NCI-H69 (cell line): ENCODE results near the gene ZNF785.
"Not testable (repeated sequence)": the region's sequence is repeated elsewhere in the genome, so short reads cannot be mapped to it uniquely, and the experiment has no call there.

ENCODE experiments used
- DNase-seq: peaks from one replicate; lab custom pipeline; 2025; lab: John Stamatoyannopoulos, UW

ZNF785 gene

DNA sequence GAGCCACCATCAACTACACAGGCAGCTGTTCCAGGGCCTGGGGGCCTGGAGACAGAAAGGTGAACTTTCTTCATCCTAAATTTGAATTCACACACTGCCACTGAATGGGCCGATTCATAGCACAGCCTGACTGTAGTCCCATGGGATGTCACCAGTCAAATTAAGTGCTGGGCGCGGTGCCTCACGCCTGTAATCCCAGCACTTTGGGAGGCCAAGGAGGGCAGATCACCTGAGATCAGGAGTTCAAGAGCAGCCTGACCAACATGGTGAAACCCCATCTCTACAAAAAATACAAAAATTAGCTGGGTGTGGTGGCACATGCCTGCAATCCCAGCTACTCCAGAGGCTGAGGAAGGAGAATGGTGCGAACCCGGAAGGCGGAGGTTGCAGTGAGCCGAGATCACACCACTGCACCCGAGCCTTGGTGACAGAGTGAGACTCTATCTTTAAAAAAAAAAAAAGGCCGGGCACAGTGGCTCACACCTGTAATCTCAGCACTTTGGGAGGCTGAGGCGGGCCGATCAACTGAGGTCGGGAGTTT, 45.4 kb downstream of the ZNF785 start:
- DNase-seq = not testable (repeated sequence)

DNA sequence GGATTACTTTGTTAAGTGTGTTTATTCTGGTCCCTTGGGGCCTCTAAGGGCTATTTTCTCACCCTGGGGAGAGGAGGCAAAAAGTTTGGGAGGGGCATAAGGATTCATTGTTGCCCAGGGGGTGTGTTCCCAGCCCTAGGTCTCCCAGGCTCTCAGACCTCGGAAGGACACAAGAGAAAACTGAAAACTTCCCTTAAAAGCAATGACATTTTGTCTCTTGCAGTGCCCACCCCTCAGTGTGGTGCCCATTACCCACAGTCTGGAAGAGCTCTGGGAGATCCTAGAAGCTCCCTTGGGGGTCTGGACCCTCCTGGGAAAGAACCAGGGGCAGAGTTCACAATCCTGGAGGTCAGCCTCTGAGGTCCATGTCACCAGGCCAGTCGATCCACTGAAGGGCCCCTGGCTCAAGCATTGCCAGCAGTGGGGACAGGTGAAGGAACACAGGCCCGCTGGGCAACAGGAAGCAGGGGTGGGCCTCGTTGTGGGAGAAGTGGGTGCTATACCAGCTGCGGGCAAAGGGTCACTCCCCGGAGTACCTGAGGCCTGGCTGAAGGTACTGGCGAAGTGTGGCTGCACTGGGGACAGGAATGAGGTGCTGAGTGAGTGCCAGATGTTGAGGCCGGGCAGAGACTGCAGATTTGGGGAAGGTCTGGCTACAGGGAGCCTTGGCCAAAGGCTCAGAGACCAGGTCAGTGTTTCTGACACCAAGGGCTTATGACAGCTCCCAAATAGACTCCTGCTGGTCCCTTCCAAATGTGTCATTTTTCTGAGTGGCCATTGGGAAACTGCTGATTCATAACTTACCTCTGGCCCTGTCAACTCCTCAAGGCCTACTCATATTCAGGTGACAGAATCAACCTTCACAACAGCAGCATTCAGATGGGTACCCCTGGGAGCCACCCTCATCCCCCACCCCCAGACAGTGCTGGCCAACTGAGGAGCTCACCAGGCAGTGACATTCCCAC, 46.2 kb downstream of the ZNF785 start:
- DNase-seq = no peak

DNA sequence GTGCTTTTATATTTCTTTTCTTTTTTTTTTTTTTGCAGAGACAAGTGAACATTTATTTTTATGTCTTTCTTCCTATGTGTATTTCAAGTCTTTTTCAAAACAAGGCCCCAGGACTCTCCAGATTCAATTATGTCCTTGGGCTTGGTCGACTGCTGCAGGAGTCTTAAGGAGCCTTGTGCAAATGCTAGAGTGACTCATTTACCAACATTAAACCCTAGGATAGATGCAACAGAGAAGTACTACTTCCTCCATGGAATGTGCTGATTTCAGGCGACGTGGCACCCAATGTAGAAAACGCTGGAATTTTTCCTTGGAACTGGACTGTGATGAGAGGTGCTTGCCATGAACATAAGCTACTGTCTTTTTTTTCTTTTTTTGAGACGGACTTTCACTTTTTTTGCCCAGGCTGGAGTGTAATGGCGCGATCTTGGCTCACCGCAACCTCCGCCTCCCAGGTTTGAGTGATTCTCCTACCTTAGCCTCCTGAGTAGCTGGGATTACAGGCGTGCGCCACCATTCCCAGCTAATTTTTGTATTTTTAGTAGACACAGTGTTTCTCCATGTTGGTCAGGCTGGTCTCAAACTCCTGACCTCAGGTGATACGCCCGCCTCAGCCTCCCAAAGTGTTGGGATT, 49.0 kb downstream of the ZNF785 start:
- not testable (repeated sequence) for DNase-seq

DNA sequence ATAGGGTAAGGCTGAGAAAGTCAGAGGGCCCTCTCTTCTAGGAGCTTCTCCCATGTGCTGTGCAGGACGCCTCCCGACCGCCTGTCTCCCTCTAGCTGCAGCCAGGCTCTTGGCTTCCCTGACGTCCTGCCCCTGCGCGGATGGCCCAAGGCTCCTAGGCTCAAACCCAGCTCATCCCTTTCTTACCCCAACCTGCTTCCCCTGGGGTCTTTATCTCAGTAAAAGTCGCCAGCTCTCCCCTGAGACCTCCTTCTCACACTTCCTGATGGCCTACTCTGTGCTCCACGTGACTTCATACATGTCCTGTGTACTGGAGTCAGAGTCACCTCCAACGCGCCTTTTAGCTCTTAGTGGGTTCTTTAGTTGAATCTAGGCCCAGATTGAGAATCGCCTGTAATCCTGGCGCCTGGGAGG, 49.7 kb downstream of the ZNF785 start:
- DNase-seq = peak; percentile 85

DNA sequence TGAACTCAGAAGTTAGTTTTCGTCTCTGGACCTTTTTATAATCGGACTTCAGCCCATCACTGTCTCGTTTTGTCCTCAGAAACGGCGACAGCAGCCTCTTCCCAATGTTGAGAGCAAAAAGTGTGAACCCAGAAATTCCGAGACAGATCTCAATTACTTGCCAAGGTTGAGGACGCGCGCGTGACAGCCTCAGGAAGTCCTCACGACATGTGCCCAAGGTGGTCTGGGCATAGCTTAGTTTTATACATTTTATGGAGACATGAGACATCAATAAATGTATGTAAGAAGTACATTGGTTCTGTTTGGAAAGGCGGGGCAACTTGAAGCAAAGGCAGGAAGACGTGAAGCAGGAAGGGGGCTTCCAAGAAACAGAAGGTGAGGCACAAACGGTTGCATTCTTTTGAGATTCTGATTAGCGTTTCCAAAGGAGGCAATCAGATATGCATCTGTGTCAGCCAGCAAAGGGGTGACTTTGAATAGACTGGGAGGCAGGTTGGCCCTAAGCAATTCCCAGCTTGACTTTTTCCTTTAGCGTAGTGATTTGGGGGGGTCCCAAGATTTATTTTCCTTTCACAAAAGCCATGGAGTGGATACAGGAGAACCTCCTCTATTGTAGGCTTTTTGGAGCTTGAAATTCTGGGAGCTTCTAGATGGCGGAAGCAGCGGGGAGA, 50.3 kb downstream of the ZNF785 start:
- peak; percentile 78 for DNase-seq

DNA sequence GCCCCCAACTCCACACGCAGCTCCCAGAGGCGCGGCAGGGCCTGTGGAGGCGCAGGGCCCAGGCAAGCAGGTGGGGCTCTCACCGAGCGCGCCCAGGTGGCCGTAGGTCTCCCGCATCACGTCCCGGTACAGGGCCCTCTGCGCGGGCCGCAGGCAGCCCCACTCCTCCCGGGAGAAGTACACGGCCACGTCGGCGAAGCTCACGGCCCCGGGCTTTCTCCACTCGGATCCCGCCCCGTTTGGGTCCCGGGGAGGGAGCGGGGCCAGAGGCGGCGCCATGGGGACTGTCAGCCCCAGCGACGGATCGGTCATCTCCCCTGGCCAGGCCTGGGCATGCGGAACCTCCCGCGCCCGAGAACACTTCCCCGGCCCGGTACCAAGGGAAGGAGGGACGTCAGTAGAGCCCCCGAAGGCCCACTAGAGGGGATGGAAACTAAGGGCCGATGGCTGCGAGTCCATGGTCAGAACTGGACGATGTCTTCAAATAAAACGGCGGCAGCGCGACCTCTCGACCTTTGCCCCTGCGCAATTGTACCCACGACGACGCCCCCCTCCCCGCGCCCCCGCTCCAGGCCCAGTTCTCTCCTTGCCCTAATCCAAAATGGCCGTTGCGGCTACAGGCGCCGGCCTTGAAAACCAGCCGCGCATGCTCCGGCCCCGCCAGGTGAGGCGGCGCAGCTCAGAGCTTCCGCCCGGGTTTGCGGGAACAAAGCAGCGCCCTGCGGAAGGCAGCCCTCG, 51.0 kb downstream of the ZNF785 start, which contains the start of gene ZNF747:
Gene ZNF747, minus strand, starts transcription at position 491 of the 738 bp plus-strand sequence. Its CDS starts 179 bp downstream, at position 312.
- DNase-seq = peak; percentile 97

DNA sequence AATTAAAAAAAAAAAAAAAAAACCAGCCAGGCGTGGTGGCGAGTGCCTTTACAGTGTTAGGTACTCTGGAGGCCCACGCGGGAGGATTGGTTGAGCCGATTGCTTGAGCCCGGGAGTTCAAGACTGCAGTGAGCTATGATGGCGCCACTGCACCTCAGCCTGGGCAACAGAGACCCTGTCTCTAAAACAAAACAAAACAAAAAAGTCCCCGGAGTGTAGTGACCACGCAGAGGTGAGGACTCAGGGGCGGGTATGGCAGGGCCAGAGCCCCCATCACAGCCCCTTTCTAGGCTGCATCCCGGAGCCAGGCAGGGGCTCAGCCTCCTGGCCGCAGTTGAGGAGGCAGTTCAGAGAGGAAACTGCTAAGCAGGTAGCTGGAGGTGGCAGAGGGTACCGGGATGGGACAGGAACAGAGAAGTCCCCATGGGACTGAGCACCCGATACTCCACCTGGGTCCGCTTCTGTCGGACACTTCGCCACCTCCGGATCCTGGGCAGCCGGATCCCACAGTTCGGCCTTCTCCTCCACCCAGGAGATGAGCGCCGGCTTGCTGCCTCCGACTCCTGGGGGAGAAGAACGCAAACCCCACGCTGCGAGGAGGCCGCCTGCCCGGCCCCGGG, 51.6 kb downstream of the ZNF785 start:
- DNase-seq = peak; percentile 33

DNA sequence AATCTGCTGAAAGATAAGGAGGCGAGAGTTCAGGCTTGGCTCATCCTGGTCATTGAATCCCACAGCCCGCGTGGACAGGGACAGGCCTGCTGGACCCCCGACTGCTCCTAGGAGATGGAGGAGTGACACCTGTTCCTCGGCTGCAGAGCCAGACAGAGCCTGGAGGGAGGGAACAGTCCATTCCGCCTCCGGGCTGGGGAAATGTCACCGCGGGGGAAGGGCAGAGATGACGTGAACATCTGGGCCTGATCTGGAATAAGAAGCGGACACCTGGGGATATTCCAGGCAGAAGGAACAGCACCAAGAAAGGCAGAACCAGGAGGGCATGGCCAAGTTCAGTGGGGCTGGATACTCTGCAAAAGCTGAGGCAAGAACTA, 52.4 kb downstream of the ZNF785 start:
- peak; percentile 24 for DNase-seq

DNA sequence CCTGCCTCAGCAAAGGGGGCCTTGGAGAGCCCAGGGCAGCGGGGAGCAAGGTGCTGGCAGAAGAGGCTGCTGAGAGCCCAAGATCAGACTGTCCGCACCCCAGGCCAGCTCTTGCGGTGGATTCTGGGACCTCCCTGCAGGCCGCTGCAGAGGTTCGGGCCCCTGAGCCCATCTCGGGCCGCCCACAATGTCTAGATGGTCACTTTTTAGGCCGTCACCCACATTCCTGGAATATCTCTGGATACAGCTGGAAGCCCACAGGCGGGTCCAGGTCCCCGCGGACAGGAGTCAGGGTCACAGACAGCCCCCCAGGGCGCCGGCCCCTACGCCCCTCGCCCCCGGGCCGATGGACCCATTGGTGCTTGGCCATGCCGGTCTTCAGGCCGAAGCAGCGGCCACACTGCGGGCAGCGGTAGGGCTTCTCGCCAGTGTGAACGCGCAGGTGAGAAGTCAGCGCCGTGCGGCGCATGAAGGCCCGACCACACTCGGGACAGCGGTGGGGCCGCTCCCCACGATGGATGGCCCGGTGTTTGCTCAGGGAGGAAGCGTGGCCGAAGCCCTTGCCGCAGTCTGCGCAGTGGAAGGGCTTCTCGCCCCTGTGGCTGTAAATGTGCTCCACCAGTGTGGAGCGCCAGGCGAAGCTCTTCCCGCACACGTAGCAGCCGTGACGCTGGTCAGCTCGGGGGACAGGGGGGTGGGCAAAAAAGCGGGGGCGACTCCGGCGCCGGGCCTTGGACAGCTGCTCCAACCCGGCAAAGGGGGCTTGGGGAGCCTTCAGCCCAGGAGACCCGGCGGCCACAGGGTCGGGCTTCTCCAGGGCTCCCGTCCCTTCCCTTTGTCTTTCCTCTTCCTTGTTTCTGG, 53.0 kb downstream of the ZNF785 start:
- no peak for DNase-seq
